ENCODE results near the gene ZNRF3. TPM values are rescaled to one million over a fixed set of nuclear protein-coding genes. Genes with fewer than 3 reads are reported as not detected.
A peak's percentile ranks its signal among the peaks of the same experiment; 100 is the strongest.
"Not testable (repeated sequence)": the region's sequence is repeated elsewhere in the genome, so short reads cannot be mapped to it uniquely, and the experiment has no call there.

Gene ZNRF3
- total RNA-seq, 1 donor from 2014 or later = 8.1 TPM

GRCh38 chr22:28908810-28909209, 25.4 kb downstream of the ZNRF3 start:
- DNase-seq = not testable (repeated sequence)

DNA sequence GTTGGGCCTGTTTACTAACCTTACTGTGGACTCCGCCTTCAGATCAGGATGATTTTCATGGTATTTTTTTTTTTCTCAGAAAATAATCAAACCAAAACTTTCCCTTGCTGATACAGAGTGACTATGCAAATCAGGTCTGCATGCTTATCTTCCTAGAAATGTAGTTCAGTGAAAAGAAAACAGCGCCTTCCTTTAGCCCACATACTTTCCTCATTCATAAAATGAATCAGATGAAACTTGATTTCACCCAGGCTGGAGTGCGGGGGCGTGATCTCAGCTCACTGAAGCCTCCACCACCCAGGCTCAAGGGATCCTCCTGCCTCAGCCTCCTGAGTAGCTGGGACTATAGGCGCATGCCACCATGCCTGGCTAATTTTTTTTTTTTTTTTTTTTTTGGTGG, 26.0 kb downstream of the ZNRF3 start:
- DNase-seq = no peak

GRCh38 chr22:28910569-28911303, 27.4 kb downstream of the ZNRF3 start:
- no peak for DNase-seq

- no peak for DNase-seq
These were observed 27.9 kb downstream of the ZNRF3 start for GRCh38 chr22:28911304-28911690.

- no peak for DNase-seq
These were observed 28.7 kb downstream of the ZNRF3 start for GRCh38 chr22:28911777-28912669.

GRCh38 chr22:28914201-28914600, 30.8 kb downstream of the ZNRF3 start:
- no peak for DNase-seq

DNA sequence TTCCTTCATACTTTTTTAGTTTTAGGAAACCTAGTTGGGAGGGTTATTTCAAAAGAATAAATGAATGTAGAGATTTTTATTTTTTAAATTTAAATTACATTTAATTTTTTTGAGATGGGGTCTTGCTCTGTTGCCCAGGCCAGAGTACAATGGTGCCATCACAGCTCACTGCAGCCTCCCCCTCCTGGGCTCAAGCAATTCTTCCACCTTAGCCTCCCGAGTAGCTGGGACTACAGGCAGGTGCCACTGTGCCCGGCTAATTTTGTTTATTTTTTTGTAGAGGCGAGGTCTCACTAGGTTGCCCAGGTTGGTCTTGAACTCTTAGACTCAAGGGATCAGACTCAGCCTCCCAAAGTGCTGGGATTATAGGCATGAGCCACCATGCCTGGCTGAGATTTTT, 32.6 kb downstream of the ZNRF3 start:
- DNase-seq = no peak

DNA sequence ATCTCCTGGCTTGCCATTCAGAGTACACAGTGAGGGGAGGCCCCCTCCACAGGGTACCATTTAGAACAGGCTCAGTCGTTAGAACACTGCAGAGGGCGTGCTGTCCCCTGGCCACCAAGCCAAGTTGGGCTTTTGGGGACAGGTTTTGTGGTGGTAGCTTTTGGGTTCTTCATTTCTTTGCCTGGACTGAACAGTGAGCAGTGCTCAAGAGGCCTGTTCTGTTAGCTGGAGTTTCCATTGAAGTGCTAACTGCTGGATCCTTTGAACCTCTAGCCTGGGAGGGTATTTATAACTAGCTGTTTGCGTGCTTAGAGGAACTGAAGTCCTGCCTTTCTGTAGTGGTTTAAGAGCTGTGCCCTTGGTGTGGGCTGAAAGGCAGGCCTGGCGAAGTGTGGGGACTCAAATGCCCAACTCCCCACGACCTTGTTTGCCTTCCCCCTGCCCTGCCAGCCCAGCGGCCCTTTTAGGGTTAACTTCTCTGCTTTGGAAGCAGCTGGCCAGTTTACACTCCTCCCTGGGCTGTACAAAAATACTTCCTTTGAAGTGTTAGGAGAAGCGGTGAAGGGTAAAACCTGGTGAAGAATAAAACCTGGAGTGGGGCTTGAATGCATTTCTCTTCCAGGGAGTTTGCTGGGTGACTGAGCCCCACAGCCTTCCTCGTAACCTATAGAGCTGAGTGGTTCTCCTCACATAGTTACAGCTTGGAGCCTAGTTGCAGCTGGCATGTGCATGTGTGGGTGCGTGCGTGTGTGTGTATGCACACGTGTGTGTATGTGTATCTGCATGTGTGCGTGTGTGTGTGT, 34.6 kb downstream of the ZNRF3 start:
- DNase-seq = peak; percentile 54

GRCh38 chr22:28918550-28919271, 35.3 kb downstream of the ZNRF3 start:
- DNase-seq = no peak

DNA sequence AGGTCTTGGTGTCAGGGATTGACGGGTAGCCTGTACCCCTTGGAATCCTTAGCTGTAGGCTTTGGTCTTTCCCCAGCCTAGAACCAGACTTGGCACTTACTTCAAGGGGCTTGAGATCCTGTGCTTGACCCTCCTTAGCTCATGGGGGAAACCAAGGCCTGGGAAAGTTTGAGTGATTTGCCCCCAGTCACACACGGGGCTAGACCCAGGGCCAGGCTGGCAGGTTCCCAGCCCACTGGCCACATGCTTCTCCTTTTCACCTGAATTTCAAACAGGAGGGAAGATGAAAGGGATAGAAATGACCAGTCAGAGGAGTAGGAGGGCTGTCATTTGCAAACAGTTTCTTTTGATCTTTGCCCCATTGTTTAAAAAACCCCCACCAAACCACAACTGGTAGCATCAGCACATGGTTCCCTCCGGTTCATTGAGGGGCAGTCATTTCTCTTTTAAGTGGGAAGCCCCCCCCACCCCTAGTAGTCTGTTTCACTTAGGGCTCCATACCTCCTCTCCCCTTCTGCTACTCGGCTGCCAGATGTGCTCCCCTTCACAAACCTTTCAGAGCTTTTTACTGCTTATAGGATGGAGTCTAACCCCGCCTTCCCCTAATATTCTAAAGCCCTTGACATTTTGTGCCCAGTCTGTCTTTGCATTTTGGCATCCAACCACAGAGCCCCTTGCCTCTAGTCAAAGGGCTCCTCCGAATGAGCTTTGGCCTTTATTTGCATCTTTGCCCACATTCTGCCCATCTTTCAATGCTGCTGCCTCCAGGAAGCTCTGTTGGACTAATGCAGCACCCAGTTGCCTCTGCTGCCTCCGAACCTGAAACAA, 37.6 kb downstream of the ZNRF3 start:
- no peak for DNase-seq

GRCh38 chr22:28921585-28921879, 38.2 kb downstream of the ZNRF3 start:
- no peak for DNase-seq

GRCh38 chr22:28922540-28923244, 39.3 kb downstream of the ZNRF3 start:
- DNase-seq = no peak

DNA sequence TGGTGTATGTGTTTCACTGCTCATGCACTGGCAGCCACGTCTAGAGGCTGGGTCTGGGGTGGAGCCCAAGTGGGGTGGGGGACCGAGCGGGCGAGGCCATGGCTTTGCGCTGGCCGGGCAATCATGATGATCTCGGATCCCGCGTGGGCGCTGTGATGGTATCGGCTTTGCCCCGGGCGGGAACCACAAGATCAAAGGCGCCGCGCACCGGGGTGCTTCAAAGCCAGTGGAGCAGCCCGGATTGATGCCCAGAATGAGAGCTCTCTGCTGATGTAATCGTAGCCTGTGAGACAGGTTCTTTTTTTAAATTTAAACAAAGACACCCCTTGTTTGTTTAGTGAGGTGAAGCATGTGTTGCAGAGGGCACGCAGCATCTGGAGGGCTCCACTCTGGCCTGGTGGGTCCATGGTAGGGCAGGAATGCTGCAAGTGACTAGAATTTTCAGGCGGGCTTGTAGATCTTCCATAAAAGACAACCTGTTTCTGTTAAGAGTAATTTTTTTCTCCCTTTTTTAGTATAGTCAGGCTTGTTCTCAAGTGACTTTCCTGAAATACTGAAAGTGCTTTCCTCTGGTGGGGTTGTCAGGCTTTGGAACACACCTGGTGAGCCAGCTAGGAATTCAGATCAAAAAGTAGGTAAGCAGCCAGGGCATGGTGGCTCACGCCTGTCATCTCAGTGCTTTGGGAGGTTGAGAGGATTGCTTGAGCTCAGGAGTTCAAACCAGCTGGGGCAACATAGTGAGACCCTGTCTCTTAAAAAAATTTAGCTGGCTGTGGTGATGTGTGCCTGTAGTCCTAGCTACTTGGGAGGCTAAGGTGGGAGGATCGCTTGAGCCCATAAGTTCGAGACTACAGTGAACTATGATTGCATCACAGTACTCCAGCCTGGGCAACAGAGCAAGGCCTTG, 40.7 kb downstream of the ZNRF3 start:
- DNase-seq = no peak

DNA sequence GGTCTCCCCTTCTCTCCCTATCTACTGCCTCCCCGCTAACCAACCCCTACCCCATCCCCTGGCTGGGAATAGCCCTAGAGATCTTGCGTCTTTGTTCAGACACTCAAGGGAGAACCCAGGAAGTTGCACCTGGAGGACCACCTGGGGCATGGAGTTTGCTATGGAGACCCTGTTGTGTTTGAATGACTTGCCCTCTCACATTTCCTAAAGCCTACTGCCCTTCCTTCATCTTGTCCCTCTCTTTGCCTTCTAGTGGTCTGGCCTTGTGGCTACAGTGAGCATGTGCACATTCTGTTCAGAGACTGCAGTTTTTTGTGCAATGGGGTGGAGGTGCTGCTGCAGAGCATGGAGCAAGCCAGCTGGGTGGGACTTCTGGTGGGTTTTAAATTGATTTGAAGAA, 42.5 kb downstream of the ZNRF3 start:
- DNase-seq = no peak

DNA sequence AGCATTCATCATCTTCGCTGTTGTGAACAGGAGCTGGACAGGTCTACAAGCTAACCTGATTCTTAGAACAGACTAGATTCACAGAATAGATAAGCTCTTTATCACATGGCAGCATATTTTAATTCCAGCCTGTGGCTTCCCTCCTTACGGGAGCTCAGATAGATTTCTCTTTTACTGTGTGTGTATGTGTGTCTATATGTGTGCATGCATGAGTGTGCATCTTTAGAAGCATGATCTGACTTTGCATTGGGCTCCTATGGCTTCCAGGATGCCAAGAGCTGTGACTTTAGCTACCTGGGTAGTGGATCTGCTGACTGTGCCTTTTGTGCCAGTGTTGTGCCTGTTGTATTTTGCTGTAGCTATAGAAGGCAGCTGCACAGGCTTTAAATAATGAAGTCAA, 44.3 kb downstream of the ZNRF3 start:
- no peak for DNase-seq

DNA sequence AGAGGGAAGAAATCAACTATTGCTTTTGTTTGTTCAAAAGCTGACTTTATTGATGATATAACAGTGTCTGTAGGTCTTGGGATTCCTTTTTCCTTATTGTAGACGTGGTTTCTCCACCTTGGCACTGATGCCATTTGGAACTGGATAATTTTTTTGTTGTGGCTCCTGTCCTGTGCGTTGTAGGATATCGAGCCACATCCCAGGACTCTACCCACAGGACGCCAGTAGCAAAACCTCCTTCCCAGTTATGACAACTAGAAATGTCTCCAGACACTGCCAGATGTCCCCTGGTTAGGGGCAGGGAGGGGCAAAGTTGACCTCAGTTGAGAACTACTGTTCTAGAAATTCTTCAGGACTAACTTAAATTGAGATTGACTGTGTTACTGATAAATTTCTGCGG, 45.8 kb downstream of the ZNRF3 start:
- DNase-seq = no peak

GRCh38 chr22:28930357-28931007, 47.1 kb downstream of the ZNRF3 start:
- DNase-seq = peak; percentile 24

DNA sequence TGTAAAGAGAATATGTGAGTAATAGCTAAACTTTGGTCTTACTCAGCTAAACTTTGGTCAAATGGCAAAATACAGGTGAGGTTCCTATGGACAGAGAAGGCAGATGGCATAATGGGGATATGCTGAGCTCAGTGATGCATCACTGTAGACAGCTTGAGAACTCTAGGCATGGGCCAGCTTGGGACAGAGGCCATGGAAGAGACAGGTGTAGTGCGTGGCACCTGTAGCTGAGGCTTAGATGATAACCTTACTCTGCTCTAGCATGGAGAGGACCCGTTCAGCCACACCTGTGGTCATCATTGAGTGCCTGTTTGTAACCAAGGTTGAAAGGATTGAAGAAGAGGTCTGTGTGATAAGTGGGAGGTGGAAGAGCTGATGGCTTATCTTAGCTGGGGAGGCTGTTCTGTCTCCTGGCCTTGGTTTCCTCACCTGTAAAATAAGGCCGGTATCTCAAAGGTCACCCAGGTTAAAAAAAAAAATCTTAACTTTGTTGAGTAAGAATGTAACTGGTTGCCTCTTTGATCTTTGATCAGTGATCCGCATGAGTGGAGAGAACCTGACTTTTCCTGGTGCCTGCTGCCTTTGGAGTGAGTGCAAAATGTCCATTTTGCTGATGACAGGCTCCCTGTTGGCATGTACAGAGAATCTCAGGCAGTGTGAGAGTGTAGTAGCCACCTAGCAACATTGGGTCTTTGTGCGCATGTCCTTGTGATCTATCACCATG, 48.6 kb downstream of the ZNRF3 start:
- DNase-seq = no peak

Measured in occipital lobe (tissue), 2 donors.